A549 (cell line): Measurements from ENCODE around the gene TMEM145.

Experiments
- CTCF ChIP-seq: fragments of >200 bp; sonication (Bioruptor Twin); formaldehyde crosslinking; IDR thresholded peaks from 3 replicates; pipeline ENCODE4 v1.5.1; 2016
- ESRRA ChIP-seq: fragments of 150-350 bp; IDR thresholded peaks from 2 replicates; pipeline ENCODE4 v1.6.1; 2014; ENCODE audit warnings: mild to moderate bottlenecking, low read length, borderline replicate concordance
- MAX ChIP-seq: IDR thresholded peaks from 2 replicates; pipeline ENCODE4 v1.6.1; 2012
- PHF8 ChIP-seq: fragments of 200-600 bp; sonication (generic); IDR thresholded peaks from 2 replicates; pipeline ENCODE4 v1.6.1; 2016; ENCODE audit warnings: low read depth, mild to moderate bottlenecking, antibody characterized with exemption, moderate library complexity, borderline replicate concordance
- POLR2AphosphoS2 ChIP-seq: conservative IDR thresholded peaks from 2 replicates; pipeline ENCODE4 v1.6.1; 2012; ENCODE audit warnings: low read length, improper control_type of control experiment, inconsistent platforms
- SREBF2 ChIP-seq: fragments of 450-650 bp; IDR thresholded peaks from 2 replicates; pipeline ENCODE4 v1.6.1; 2014; ENCODE audit warnings: mild to moderate bottlenecking, moderate library complexity

GRCh38 chr19:42279902-42280814, 33.0 kb upstream of the TMEM145 start:
- TF ChIP-seq CTCF (peak; percentile 90), SREBF2 (no peak), MAX (peak; percentile 95), ESRRA (no peak), POLR2AphosphoS2 (no peak), PHF8 (no peak)
